Fibroblast of pulmonary artery (primary cell): ENCODE measurements around the gene RBM15.

Experiments used
- DNase-seq: peaks from one replicate; pipeline ENCODE4 v3.0.0-alpha.2; 2010; ENCODE audit warnings: low read depth
- H3K4me3 ChIP-seq: replicated peaks from 2 replicates; pipeline ENCODE4 v1.5.1; 2011; ENCODE audit warnings: low read depth, mild to moderate bottlenecking, control low read depth, low read length, moderate library complexity
- CTCF ChIP-seq: IDR thresholded peaks from 2 replicates; pipeline ENCODE4 v1.5.1; 2011; ENCODE audit warnings: mild to moderate bottlenecking, control low read depth, low read length, inconsistent platforms; ENCODE audit errors: missing control alignments

Gene RBM15

GRCh38 chr1:110347182-110347893 lies 8.2 kb downstream of the RBM15 start:
- no peak for TF ChIP-seq CTCF
- no peak for DNase-seq
- no peak overlapping the region for H3K4me3 ChIP-seq

DNA sequence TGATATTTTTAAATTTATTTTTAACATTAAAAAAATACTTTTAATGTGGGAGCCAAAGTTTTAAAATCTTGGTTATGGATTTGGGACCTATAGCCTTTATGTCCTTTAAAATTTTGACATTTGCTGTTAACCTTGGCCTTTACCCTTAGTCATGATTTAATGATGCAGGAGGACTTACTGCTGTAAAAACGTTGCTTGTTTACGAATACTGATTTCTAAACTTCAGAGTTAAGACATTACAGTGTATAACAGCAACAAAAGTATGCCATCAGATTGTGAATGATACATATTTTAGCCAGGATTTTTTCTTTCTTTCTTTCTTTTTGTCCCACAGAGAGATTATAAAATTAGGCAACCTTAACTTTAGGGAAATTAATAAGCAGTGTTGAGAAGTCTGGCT lies 8.9 kb downstream of the RBM15 start:
- no peak for DNase-seq
- no peak for TF ChIP-seq CTCF
- no peak overlapping the region for H3K4me3 ChIP-seq

- no peak overlapping the region for H3K4me3 ChIP-seq
- TF ChIP-seq CTCF = no peak
- DNase-seq = peak; percentile 9
Measured at GRCh38 chr1:110348771-110349170, 9.6 kb downstream of the RBM15 start.

DNA sequence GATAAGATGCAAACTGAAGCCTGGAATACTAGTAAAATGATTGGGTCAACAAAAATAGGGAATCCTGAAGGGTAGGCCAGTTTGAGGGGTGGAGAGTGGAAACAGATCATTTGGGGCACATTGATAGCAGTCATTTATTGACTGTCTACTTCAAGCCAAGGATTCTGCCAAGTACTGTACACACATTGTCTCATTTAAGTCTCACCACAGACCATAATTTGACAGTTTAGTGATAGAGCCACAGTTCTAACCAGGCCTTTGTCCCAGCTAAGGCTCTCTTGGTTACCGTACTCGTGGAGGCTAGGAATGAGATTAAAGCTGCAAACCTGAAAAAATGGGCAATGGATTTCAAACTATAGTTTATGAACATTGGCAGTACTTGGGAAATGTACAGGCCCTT lies 11.2 kb downstream of the RBM15 start:
- no peak overlapping the region for H3K4me3 ChIP-seq
- no peak for TF ChIP-seq CTCF
- DNase-seq = no peak

GRCh38 chr1:110355321-110355720 lies 16.1 kb downstream of the RBM15 start:
- no peak overlapping the region for H3K4me3 ChIP-seq
- TF ChIP-seq CTCF = no peak
- no peak for DNase-seq

DNA sequence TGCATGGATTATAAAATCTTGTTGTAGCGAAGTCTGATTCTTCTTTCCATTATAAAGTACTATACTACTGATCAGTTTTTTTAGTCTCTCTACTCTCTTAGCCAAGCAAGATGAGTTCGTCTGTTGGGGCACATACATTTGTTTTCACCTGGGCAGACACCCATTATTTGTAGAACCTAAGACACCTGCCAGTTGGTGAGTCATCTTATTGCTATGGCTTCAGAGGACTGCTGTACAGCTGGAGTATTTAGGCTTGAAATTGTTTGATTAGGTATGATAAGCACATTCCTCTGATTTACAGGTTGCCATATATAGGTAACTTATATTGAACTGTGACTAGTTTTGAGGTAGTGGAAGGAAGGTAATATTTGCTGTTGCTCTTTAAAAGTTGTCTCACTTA lies 17.2 kb downstream of the RBM15 start:
- no peak overlapping the region for H3K4me3 ChIP-seq
- no peak for TF ChIP-seq CTCF

DNA sequence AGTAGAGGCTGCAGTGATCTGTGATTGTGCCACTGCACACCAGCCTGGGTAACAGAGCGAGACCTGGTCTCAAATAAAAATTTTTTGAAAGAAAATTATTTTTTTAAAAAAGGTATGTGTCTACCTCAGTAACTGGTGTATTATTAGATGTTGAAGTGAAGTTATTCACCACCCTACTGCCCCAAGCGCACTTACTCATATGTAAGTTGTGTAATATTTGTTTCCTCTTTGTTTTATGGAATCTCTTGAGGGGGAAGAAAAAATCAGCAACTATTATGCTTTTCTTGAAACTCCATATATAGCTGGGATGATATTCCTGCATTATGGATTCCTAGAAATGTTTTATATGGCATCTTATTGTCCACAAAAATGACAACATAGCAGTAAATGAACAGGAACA lies 21.3 kb downstream of the RBM15 start:
- H3K4me3 ChIP-seq = no peak overlapping the region
- TF ChIP-seq CTCF = no peak
- DNase-seq = peak; percentile 37

More for the DNA sequence above, 17.2 kb downstream of the RBM15 start:
- no peak for DNase-seq
